GM21515 (cell line): ENCODE data around the gene CEP72.

Experiments
- ATAC-seq: cut with Tn5 transposase; IDR thresholded peaks from one replicate; pipeline ENCODE4 v1.9.1; 2021; ENCODE audit not compliant: unreplicated experiment

The CEP72 gene

GRCh38 chr5:652023-652515, 39.9 kb downstream of the CEP72 start:
- no peak for ATAC-seq

GRCh38 chr5:652773-653350, 40.7 kb downstream of the CEP72 start:
- ATAC-seq = no peak

- ATAC-seq = no peak
These were observed 42.1 kb downstream of the CEP72 start for GRCh38 chr5:654071-654778.

GRCh38 chr5:655406-655805, 43.3 kb downstream of the CEP72 start:
- no peak for ATAC-seq

- no peak for ATAC-seq
These were observed 45.4 kb downstream of the CEP72 start for GRCh38 chr5:657570-657969.

GRCh38 chr5:658103-658502, 46.0 kb downstream of the CEP72 start:
- ATAC-seq = no peak

GRCh38 chr5:659496-660263, 47.5 kb downstream of the CEP72 start:
- no peak for ATAC-seq

- ATAC-seq = no peak
These were observed 48.4 kb downstream of the CEP72 start for GRCh38 chr5:660491-661030.

GRCh38 chr5:661891-662750, 50.0 kb downstream of the CEP72 start:
- no peak for ATAC-seq

GRCh38 chr5:662751-663435, 50.8 kb downstream of the CEP72 start:
- no peak for ATAC-seq

GRCh38 chr5:663436-664342, 51.5 kb downstream of the CEP72 start:
- ATAC-seq = no peak

GRCh38 chr5:664343-664993, 52.3 kb downstream of the CEP72 start:
- ATAC-seq = no peak

- ATAC-seq = no peak
These were observed 52.8 kb downstream of the CEP72 start for GRCh38 chr5:664994-665360.

- ATAC-seq = no peak
These were observed 53.4 kb downstream of the CEP72 start for GRCh38 chr5:665541-665955.

- ATAC-seq = no peak
These were observed 54.0 kb downstream of the CEP72 start for GRCh38 chr5:665956-666711.

GRCh38 chr5:666816-667498, 54.8 kb downstream of the CEP72 start:
- no peak for ATAC-seq

GRCh38 chr5:668283-668995, 56.3 kb downstream of the CEP72 start:
- ATAC-seq = no peak
